GM18951 (cell line): ENCODE results near the gene EXD3.
"Not testable (repeated sequence)": the region's sequence is repeated elsewhere in the genome, so short reads cannot be mapped to it uniquely, and the experiment has no call there.

ENCODE experiments used
- POLR2A ChIP-seq: IDR thresholded peaks from 4 replicates; pipeline ENCODE4 v1.6.1; 2011; ENCODE audit warnings: mild to moderate bottlenecking; ENCODE audit not compliant: insufficient read length, insufficient read depth; ENCODE audit errors: extremely low read depth
- in situ Hi-C: fragments of 300-500 bp; cut with MboI; formaldehyde crosslinking; loops from one replicate; pipeline ENCODE4 v1.12.0; 2022; ENCODE audit warnings: low sequenced_read_pairs, mixed read lengths, inconsistent platforms; ENCODE audit not compliant: unreplicated experiment

The EXD3 gene

DNA sequence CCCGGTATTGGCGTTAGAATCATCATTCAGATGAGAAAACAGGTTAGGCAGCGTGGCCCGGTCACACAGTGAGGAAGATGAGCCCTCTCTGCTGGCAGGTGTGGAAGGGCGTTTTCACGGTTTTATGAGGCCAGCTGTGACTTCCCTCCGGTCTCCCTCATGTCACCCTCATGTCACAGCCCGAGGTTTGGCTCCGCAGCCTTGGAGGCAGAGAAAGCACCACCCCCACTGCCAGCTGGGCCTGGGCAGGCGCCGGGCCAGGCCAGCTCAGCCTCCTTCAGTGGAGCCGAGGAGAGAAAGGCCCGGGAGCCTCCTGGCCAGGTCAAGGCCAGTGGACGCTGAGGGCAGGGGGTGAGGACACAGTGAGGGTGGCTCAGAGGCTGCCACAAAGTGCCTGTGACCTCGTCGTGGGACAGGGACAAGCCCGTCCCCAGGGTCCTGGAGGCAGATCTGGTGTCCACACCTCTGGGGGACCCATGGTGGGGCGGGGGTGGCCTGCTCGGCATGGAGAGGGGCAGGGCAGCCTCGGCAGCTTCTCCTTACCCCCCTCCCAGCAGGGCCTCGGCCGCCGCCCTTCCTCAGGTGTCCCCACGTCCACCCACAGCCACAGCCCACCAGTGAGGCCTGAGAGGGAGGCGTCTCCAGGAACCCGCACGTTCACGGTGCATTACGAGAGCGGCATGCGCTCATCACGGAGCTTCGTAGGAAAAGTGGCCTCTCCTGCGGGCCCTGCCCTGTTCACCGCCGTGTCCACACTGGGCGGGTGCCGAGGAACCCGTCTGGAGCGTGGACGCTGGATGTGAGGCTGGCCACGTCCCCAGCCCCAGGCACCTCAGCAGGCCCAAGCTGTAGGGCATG lies 32.2 kb downstream of the EXD3 start:
- TF ChIP-seq POLR2A: no peak
- in situ Hi-C loops: no loop called here

DNA sequence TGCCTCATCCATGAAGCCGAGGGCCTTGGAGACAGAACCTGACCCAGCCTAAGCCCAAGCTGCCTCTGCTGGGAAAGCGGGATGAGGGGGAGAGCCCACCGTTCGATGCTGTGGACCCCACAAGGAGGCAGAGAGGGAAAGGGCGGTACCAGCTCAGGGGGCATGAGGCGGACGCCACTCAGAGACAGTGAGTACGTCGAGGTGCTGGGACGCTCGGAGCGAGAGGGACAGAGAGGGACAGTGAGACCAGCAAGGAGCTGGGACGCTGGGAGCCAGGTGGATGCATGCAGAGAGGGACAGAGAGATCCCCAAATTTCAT lies 33.6 kb downstream of the EXD3 start:
- in situ Hi-C loops: no loop called here
- TF ChIP-seq POLR2A: no peak

DNA sequence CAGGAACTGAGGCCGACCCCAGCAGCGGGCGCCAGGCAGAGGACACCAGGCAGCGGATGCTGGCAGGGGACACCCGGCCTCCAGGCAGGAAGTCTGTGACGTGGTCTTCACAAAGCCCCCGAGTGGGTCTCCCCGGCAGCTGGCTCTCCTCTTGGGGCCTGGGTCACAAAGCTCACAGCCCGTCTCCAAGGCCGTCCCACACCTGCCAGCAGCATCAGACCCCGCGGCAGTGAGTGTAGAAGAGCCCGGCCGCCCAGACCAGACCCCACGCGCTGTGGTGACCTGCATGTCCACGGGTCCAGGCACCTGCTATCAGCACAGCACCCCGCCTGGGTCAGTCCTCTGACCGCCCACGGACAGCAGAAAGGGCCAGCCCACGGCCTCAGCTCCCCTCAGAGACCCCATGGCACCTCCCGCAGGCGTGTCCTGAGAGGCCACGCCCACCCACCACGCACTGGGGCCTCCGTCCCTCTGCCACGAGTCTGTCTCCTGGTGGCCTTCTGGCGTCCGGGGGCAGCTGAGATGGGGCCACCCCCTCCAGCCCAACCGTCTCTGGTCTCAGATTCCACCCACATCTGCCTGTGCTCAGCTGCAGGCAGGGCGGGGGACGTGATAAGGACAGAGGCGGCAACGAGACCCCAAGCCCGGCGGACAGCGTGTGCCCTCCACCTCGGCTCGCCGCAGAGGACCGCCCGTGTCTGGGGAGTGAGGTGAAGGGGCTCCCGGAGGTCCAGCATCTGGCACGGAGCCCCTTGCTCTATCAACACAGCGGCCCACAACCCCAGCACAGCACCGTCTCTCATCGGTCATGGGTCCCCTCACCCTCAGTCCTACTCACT lies 34.2 kb downstream of the EXD3 start:
- no peak for TF ChIP-seq POLR2A

DNA sequence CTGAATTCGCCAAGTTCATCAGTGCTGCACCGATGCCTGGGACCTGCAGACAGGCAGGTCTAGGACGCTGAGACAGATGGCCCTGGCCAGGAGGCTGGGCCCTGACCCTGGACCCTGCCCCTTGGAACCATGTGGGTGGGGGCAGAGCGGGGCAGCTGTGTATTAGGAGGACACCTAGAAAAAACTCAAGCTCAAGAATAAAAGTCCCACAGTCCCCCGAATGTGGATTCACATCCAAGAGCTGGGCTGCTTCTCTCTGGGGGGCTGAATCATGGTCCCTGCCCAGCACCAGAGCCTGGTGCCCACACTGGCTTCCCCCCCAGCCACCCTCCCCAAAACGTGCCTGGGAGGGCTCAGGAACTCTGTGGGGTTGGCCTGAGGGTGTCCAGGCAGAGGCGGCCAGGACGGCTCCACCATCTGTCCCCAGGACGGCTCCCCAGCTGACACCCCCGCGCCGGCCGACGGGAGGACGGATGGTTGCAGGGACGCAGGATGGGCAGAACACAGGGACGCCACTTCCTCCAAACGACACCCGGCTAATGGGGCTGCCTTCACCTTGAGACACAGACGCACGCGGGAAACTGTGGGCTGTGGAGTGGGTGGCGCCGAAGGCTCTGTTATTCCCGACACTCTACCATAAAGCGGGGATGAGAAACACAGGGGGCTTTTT lies 34.9 kb downstream of the EXD3 start:
- in situ Hi-C loops: no loop called here
- TF ChIP-seq POLR2A: no peak

More for the DNA sequence above, 34.2 kb downstream of the EXD3 start:
- in situ Hi-C loops: no loop called here

DNA sequence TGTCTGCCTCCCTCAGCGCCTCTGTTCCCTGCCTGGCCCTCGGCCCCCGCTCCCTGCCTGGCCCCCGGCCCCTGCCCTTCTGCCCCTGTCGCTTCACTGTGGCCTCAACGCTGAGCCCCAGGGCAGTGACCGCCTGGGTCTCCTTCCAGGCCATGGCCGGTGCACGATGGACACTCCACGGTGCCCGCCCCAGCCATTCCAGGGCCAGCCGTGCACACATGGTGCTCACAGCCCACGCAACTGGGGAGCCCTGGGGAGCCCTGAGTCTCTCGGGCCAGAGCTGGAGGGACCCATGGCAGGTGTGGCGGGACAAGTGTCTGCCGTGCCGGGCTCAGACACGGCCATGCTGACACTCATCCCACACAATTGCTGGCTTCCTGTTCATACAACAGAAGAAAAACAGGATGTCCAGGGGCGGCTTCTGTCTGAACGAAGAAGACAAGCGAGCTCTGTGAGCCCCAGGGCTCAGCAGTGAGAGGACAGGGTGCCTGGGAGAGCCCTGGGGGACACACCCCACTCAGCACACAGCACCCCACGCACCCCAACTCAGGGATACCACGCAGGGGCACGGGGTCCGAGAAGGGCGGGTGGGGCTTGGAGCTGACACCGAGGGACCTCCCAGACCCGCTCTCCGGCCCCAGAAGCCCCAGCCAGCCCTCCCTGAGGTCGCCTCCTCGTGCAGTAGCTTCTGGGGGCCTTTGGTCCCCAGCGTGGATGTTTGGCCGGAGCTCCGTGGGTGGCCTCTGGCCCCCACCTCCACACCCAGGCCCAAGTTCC lies 35.7 kb downstream of the EXD3 start:
- no peak for TF ChIP-seq POLR2A
- in situ Hi-C loops: no loop called here

DNA sequence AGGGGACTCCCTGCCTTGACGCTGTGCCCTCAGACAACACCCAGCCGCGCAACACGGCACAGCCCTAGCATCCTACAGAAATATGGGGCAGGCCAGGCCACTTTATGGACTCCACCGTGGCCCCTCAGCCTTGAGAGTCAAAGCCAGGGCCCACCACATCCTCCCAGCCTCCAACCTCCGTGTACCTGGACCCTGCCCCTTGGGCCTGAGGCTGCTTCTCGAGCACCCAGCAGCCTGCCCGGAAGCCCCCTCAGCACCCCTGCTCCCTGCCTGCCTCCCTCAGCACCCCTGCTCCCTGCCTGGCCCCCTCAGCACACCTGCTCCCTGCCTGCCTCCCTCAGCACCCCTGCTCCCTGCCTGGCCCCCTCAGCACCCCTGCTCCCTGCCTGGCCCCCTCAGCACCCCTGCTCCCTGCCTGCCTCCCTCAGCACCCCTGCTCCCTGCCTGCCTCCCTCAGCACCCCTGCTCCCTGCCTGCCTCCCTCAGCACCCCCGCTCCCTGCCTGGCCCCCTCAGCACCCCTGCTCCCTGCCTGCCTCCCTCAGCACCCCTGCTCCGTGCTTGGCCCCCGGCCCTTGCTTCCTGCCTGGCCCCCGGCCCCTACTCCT lies 36.4 kb downstream of the EXD3 start:
- in situ Hi-C loops: not testable (repeated sequence)

DNA sequence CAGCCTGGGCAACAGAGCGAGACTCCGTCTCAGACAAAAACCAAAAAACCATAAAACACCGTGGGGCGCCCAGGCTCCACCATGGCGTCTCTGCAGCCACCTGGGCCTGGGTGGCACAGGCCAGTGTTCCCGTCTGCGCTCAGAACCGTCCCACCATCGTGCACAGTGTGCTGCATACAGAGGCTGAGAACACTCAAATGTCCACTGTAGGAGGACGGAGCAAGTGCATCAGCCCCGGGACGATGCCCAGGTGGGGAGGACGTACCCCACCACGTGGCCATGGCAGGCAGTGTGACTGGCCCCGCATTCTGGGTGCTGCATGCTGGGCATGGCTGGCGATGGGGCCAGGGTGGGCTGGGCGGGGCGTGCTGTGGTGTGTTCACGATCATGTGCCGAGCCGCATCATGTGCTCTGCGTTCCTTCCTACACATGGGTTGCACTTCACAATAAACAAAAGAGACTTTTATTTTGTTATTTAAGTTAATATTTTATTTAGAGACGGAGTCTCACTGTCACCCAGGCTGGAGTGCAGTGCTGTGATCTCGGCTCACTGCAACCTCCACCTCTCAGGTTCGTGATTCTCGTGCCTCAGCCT lies 37.8 kb downstream of the EXD3 start:
- no peak for TF ChIP-seq POLR2A
- in situ Hi-C loops: no loop called here

DNA sequence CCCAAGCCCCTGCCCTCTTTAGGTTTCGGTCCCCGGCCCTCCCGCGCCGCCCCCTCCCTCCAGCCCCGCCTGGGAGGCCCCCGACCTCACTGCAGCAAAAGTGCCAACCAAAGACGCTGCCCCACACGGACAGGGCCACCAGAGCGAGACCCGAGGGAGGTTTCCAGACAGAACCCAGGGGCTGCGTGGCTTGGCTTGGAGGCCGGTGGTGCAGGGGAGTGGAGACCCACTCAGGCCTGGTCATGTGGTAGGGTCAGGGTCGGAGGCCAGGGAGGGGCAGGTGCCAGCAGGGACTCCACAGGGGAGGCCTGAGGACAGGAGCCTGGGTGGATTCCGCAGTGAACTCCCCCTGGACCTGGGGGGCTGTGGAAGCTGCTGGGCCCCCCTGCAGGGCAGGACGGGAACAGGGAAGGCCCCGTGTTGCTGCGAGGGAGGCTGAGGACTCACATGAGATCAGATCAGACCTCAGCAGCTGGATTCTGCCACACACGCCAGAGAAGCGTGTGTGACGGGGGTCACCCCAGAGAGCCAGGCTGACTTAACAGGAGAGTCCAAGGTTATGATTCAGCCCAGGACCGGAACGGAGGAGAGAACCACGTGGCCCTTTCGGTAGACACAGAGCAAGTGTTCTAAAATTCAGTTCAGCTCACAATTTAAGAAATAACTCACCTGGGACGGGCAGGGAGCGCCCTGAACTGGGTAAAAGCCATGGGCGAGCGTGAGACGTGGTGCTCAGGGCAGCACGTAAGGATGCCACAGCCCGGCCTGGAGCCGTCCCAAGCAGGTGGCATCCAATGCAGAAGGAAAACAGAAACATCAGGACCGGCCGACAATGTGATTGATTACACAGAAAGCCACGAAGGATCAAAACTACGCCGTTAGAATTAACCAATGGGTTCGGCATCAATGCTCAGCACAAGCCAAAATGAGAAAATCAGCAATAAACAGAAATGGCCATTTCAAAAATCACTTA lies 38.9 kb downstream of the EXD3 start:
- no peak for TF ChIP-seq POLR2A
- in situ Hi-C loops: no loop called here

DNA sequence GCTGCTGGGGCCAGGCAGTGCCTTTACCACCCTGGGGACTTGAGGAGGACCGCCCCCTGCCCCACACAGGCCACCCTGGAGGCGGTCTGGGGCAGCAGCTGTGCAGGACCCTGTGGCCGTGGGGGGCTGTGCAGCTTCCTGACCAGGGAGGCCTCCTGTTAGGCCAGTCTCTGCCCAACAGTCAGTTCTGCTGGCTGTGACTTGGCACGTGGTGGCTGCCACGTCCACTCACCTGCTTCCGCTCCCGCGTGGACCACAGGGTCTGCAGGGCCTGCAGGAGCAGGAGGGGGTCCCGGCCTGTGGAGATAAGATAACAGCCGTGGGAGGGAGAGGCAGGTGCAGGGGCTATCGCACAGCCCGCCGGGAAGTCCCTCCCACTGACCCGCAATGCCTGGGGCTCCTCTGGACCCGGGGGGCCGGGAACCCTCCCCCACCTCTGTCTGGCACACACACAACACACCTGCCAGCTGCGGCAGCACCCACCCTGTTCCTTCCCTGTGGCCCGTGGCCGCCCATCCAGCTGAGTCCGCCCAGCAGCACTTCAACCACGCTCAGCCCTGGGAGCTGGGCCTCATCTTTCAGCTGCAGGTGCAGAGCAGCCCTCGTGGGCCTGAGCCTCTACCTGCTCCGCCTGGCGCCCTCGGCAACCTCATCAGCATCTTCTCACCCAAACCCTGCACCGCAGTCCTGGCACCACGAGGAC lies 39.7 kb downstream of the EXD3 start:
- no peak for TF ChIP-seq POLR2A
- in situ Hi-C loops: no loop called here

DNA sequence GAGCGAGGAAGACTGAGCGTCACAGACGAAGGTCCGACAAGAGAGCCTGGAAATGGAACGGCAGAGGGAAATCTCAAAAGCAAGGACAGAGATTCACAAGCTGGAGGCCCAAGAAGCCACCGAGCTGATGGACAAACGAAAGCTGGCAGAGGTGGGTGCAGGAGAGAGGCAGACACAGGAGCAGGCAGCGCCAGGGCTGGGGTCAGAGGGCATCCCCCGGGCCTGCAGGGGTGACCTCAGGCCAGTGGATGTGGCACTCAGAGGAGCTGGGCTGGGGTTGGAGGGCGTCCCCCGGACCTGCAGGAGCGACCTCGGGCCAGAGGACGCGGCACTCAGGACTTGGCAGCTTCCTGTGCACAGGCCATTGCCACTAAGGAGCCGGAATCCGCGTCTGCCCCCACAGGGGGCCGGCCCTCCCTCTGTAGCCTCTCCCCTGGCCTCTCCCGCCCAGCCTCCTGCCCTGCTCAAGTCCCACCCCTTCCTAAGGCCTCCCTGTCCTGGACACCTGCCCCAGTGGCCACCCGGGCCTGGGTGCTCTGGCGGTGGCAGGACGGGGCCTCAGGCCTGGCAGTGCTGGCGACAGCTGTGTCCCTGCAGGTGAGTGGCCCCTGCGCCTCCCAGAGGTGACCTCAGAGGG lies 40.4 kb downstream of the EXD3 start:
- in situ Hi-C loops: no loop called here
- no peak for TF ChIP-seq POLR2A
